Endodermal cell (in vitro differentiated cells): ENCODE data around the gene PTGR3. TPM values are rescaled to one million over a fixed set of nuclear protein-coding genes. Genes with fewer than 3 reads are reported as not detected.

Experiments
- DNase-seq: peaks from one replicate; pipeline ENCODE4 v3.0.0-alpha.2; 2017
- H3K27ac ChIP-seq: 2 replicates; pipeline ENCODE4 v1.5.1; 2013; ENCODE audit warnings: mild to moderate bottlenecking, low read depth, low read length, moderate library complexity
- H3K27me3 ChIP-seq: 2 replicates; pipeline ENCODE4 v1.6.1; 2013; ENCODE audit warnings: mild to moderate bottlenecking, low read length, moderate library complexity; ENCODE audit not compliant: insufficient read depth, control insufficient read depth, poor library complexity, severe bottlenecking
- H3K36me3 ChIP-seq: 2 replicates; pipeline ENCODE4 v1.7.0; 2013; ENCODE audit warnings: mild to moderate bottlenecking, low read length, moderate library complexity; ENCODE audit not compliant: control insufficient read depth, insufficient read depth
- H3K4me1 ChIP-seq: one replicate; pipeline ENCODE4 v1.7.0; 2013; ENCODE audit warnings: low read length; ENCODE audit not compliant: control insufficient read depth, insufficient read depth
- H3K4me3 ChIP-seq: 2 replicates; pipeline ENCODE4 v1.5.1; 2013; ENCODE audit warnings: mild to moderate bottlenecking, low read length, moderate library complexity
- H3K9ac ChIP-seq: 2 replicates; pipeline ENCODE4 v1.6.1; 2013; ENCODE audit warnings: mild to moderate bottlenecking, low read length, moderate library complexity; ENCODE audit not compliant: poor library complexity, severe bottlenecking; ENCODE audit errors: extremely low read depth
- H3K9me3 ChIP-seq: 2 replicates; pipeline ENCODE4 v1.6.1; 2013; ENCODE audit warnings: mild to moderate bottlenecking, low read length, moderate library complexity; ENCODE audit not compliant: control insufficient read depth
- H3K27ac Mint-ChIP-seq: 2 replicates; pipeline ENCODE4 v1.8.0; 2020; ENCODE audit warnings: mixed read lengths
- H3K27me3 Mint-ChIP-seq: 2 replicates; pipeline ENCODE4 v1.8.0; 2021; ENCODE audit warnings: mild to moderate bottlenecking, mixed read lengths; ENCODE audit not compliant: insufficient read depth
- H3K36me3 Mint-ChIP-seq: 2 replicates; pipeline ENCODE4 v1.8.0; 2020; ENCODE audit warnings: low read depth, mixed read lengths
- H3K4me1 Mint-ChIP-seq: 2 replicates; pipeline ENCODE4 v1.8.0; 2020; ENCODE audit warnings: mixed read lengths
- H3K4me3 Mint-ChIP-seq: 2 replicates; pipeline ENCODE4 v1.8.0; 2020; ENCODE audit warnings: mild to moderate bottlenecking, moderate library complexity, mixed read lengths
- H3K9me3 Mint-ChIP-seq: 2 replicates; pipeline ENCODE4 v1.8.0; 2020; ENCODE audit warnings: mild to moderate bottlenecking, mixed read lengths
- CTCF ChIP-seq: fragments of 200-600 bp; sonication (generic); conservative IDR thresholded peaks from 2 replicates; pipeline ENCODE4 v1.5.0; 2021; ENCODE audit warnings: antibody characterized with exemption, mild to moderate bottlenecking
- WGBS, 2 experiments: methylation state at CpG; one replicate each; pipeline versions ENCODE4 v1.1.5 to v1.1.7; 2013; ENCODE audit warnings: missing lambda C conversion rate in 2 of 2, mixed read lengths in 1 of 2; ENCODE audit not compliant: insufficient coverage in 1 of 2, insufficient read length in 1 of 2; 5-methylcytosine and 5-hydroxymethylcytosine counted together
- total RNA-seq, 2 donors: library from RNA; stranded (reverse); fragmentation: NEBNext Ultra II Directional in 1 of 2; extraction: Animal tissue kit (Norgen Biotek cat#: 25700) in 1 of 2; gene quantifications; 2 replicates in 1 of 2; 3 replicates in 1 of 2; pipeline ENCODE4 v1.2.1, GENCODE V29; 2021

PTGR3 gene
- total RNA-seq, 2 donors from 2014 or later = 12.2 to 13.3 TPM

- Histone ChIP-seq H3K27me3 (no peaks in the 10 kb centered on the region), H3K9me3 (no peaks in the 10 kb centered on the region), H3K36me3 (no peaks in the 10 kb centered on the region), H3K4me1 (no peaks in the 10 kb centered on the region), H3K4me3 (no peak overlapping the region), H3K27ac (no peak overlapping the region), H3K9ac (no peak overlapping the region)
- Mint-ChIP-seq H3K4me3 (no peak overlapping the region), H3K27ac (no peak overlapping the region), H3K4me1 (no peaks in the 10 kb centered on the region), H3K9me3 (no peaks in the 10 kb centered on the region), H3K36me3 (no peaks in the 10 kb centered on the region), H3K27me3 (no peaks in the 10 kb centered on the region)
- no peak for DNase-seq
- WGBS, 2 experiments = 91 to 96% methylated on average over 9 to 12 of the region's 12 CpGs
- no peak for TF ChIP-seq CTCF
Measured at GRCh38 chr18:75234901-75235300, 26.0 kb upstream of the PTGR3 start.

GRCh38 chr18:75231053-75231406 lies 22.1 kb upstream of the PTGR3 start:
- Histone ChIP-seq H3K27me3 (no peaks in the 10 kb centered on the region), H3K36me3 (no peaks in the 10 kb centered on the region), H3K4me1 (peaks cover 7% of the 10 kb centered on the region), H3K4me3 (no peak overlapping the region), H3K9ac (no peak overlapping the region), H3K27ac (no peak overlapping the region), H3K9me3 (no peaks in the 10 kb centered on the region)
- no peaks in the 10 kb centered on the region for H3K9me3 Mint-ChIP-seq
- WGBS, 2 experiments = 88 to 100% methylated on average over 2 to 5 of the region's 5 CpGs
- no peak for TF ChIP-seq CTCF
- no peak for DNase-seq
- H3K4me3 Mint-ChIP-seq = no peak overlapping the region
- H3K27ac Mint-ChIP-seq = no peak overlapping the region
- H3K27me3 Mint-ChIP-seq = no peaks in the 10 kb centered on the region
- peaks cover 13% of the 10 kb centered on the region for H3K4me1 Mint-ChIP-seq
- H3K36me3 Mint-ChIP-seq = no peaks in the 10 kb centered on the region

GRCh38 chr18:75230163-75231052 lies 21.5 kb upstream of the PTGR3 start:
- H3K27ac Mint-ChIP-seq = no peak overlapping the region
- Histone ChIP-seq H3K36me3 (no peaks in the 10 kb centered on the region), H3K27me3 (no peaks in the 10 kb centered on the region), H3K4me3 (no peak overlapping the region), H3K27ac (peak overlapping the region; percentile 52), H3K9me3 (no peaks in the 10 kb centered on the region), H3K9ac (no peak overlapping the region), H3K4me1 (peaks cover 7% of the 10 kb centered on the region)
- H3K4me1 Mint-ChIP-seq = peaks cover 18% of the 10 kb centered on the region
- H3K27me3 Mint-ChIP-seq = no peaks in the 10 kb centered on the region
- no peak for TF ChIP-seq CTCF
- no peak overlapping the region for H3K4me3 Mint-ChIP-seq
- WGBS, 2 experiments = 92 to 93% methylated on average over 14 to 17 of the region's 17 CpGs
- no peak for DNase-seq
- no peaks in the 10 kb centered on the region for H3K9me3 Mint-ChIP-seq
- H3K36me3 Mint-ChIP-seq = no peaks in the 10 kb centered on the region
